NCI-H187 treated with DMSO at 0.1 percent for 48 hours (cell line): ENCODE data around the gene P2RX5.

Source experiments
- DNase-seq: peaks from one replicate; lab custom pipeline; 2025; lab: John Stamatoyannopoulos, UW

The P2RX5 gene

DNA sequence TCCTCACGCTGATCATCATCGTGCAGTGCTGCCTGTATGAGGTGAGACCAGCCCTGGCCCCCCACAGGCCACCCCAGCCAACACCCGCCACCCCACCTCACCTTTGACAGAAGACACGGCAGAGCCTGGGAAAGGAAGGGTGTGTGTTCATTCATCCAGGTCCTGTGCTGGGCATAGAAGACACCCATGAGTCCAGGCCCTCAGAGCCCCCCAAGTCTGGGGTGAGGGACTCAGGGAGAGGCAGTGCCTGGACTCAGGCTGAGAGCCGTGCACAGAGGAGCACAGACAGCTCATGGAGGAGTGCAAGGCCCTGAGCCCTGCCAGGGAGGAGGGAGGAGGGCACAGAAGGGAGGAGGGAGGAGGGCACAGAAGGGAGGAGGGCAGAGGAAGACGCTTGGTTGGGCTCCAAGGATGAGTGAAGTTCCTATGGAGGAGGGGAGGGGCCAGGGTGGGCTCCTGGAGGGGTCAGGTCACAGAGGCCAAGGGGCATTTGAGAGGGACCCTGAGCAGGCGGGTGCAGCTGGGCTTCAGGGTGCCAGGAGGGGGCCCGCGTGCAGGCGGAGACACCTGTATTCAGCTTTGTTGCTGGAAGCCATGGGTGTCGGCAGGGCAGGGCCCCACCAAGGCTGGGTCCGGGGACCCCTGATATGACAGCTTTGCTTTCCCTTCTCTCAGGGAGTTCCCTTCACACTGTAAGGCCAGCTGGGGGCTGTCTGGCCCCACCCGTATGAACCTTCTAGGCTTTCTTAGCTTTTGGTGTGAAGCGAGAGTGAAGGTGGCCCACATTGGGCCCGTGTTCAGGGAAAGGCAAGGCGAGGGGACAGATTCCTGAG is 39.0 kb downstream of the P2RX5 start:
- no peak for DNase-seq

DNA sequence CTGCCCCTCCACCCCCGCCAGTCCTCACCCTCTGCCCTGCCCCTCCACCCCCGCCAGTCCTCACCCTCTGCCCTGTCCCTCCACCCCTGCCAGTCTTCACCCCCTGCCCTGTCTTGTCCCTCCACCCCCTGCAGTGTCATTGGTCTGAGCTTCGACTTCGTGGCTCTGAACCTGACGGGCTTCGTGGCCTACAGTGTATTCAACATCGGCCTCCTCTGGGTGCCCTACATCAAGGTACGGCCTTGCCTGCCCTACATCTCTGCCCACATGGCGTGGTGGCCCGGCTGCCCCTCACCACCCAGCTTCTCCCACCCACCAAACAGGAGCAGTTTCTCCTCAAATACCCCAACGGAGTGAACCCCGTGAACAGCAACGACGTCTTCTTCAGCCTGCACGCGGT is 39.6 kb downstream of the P2RX5 start:
- no peak for DNase-seq

DNA sequence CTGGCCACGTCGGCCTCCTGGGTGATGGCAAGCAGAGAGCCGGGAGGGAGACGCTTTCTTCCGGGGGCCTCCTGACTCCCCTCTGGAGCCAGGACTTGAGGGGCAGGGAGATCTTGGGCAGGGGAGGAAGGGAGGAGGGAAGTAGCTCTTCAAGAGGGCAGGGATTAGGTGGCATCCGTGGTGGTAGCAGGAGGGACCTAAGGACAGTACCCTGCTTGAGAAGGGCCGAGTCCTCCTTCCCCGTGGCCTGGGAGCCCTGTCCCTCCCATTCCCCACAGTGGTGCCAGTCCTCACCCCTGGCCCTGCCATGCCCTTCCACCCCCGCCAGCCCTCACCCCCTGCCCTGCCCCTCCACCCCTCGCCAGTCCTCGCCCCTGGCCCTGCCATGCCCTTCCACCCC is 40.2 kb downstream of the P2RX5 start:
- DNase-seq: no peak

DNA sequence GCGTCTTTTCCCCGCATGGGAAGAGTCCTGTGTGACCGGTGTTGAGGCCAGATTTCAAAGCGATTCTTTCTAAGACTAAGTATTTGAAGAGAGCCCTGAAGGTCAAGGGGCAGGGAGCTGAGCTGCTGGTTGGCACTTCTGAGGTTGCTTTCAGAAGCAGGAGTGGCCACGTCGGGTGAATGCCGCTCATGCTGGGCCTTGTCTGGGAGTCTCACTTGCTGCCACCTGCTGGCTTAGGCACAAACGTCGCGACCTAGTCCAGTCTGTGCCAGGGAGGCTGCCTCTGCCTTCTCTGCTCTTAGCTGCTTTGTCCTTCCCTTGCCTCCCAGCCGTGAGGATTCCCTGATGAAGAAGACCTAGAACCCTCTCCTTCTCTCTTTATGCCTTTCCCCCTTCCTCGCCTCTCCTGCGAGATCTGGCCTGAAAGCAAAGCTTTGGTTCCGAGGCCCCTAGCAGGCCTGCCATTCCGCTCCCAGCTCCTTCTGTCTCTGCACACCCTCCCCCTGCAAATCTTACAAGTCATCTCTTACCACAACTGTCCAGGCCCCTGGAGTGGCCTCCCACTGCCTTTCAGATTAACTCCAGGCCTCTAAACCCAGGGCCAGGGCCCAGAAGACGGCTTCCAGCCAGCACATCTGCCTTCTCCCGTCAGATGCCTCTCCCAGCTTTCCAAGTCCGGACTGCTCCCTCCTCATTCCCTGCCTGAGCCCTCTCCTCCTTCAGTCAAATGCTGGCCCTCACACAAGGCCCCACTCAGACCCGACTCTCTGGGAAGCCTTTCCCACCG is 48.0 kb downstream of the P2RX5 start:
- DNase-seq: no peak

DNA sequence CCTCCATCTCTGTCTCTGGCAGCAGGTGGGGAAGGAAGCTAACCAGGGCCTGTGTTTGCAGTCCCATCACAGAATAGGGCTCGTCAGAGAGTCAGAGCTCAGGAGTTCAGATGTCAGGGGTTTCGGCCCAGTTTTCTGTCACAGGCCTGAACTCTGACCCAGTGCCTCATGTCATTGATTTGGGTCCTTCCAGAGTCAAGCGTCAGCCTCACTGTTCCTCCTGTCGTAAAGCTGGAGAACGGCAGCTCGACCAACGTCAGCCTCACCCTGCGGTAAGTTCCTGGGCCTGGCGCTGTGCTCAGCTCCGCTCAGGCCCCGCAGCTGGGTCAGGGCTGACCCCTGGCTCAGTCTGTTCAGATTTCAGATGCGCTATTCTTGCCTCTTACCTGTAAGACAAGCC is 48.7 kb downstream of the P2RX5 start:
- DNase-seq: no peak

DNA sequence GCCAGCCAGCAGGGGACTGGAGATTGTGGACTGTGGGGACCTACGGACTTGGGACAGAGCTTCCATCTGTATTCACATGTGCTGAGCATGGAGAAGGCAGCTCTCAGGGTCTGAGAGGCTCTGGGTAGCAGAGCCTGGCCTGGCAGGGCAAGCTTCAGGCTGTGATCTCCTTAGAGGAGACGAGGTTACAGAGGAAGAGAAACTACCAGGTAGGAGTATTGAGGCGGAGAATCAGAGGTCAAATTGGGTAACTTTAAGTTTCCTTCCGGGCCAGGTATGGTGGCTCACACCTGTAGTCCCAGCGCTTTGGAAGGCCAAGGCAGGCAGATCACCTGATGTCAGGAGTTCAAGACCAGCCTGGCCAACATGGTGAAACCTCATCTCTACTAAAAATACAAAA is 50.6 kb downstream of the P2RX5 start:
- no peak for DNase-seq

DNA sequence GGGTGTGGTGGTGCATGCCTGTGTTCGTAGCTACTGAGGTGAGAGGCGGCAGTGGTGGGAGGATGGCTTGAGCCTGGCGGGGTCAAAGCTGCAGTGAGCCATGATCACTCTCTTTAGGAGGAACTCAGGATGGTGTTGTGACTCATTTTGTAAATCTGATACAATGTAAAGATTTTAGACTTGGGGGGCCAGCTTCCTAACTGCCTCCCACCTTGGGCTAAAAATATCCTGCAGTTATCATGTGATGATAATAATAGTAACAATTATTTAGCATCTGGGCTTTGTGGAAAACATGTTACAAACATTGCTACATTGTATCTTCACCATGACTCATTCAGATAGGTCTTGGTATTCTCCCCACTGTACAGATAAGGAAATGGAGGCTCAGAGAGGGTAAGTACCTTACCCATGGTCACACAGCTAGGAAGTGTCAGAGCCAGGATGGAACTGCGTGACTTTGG is 52.0 kb downstream of the P2RX5 start:
- DNase-seq: no peak

DNA sequence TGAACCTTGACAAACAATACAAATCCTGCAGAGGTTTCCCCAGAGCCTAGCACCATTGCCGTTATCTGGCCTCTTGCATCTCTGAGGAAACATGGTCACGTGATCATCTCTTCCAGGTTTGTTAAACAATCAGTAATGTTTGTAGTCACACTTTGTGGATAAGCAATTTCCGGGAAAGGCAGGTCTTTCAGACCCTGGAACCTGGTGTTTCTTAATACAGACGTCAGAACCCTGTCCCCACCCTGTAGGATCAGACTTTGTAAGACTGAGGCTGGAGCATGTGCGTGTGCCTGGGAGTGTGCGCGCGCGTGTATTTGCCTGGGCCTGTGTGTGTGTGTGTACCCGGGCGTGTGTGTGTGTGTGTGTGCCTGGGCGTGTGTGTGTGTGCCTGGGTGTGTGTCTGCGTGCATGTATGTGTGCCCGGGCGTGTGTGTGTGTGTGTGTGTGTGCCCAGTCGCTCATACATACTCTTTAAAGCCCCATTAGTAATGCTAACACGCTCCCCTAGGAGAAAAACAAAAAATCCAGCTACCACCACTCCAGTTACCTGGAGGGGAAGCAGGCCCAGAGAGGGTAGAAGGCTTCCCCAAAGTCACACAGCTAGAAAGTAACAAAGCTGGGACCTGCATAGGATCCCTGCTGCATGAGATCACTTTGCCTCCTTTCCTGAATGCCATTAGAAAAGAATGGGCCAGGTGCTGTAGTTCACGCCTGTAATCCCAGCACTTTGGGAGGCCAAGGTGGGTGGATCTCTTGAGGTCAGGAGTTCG is 54.1 kb downstream of the P2RX5 start:
- DNase-seq: no peak

DNA sequence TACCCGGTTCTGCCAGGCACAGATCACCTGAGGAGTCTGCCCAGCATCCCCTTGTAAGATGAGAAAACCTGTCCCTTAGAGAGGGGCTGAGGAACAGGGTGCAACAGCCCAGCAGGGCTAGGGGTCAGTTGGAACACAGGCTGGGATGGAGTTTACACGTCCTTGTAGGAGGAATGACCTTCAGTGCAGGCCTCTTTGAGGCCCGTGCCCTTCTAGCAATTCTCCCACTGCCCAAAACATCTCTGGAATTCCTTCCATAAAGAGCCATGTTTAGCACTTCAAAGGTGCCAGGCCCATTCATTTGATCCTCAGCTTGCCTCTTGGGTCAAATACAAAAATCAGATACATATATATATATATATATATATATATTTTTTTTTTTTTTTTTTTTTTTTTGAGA is 54.9 kb downstream of the P2RX5 start:
- no peak for DNase-seq

DNA sequence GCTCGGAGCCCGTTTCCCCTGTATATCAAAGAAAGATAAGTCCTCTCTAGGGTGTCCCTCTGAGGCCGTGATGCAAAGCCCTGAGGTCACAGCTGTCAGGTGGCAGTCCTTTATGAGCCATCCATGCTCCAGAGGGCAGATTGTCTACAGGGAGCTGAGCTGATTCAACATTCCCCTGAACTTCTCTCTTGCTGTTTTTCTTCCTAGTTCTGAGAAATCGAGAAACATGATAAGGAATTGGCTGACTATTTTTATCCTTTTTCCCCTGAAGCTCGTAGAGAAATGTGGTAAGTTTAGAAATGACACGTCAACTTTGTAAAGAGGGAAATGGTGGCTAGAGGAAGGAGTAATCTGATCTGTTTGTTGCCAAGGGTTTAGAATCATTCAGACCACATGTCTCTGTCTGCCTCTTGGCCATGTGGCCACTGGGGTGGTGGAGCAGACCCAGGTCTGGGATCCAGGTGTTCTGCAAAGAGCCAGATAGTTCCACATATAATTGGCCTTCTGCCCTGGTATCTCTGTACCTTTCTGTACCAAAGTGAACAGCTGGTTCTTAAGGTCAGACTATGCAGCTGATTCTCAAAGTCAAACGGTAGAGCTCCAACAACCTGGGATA is 55.9 kb downstream of the P2RX5 start:
- no peak for DNase-seq

DNA sequence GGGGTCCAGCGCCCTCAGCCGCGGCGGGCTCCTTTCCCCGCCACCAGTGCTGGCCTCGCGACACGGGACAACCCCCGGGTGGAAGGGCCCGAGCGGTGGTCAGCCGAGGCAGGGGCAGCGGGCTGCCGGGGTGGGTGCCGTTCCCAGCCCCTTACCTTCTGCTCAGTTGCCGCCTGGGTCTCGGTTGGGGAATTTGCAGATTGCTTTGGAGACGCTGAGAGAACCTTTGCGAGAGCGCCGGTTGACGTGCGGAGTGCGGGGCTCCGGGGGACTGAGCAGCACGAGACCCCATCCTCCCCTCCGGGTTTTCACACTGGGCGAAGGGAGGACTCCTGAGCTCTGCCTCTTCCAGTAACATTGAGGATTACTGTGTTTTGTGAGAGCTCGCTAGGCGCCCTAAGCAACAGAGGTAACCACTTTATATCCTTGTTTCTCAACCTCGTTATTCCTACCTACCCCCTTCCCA is 59.0 kb downstream of the P2RX5 start:
- DNase-seq: no peak

DNA sequence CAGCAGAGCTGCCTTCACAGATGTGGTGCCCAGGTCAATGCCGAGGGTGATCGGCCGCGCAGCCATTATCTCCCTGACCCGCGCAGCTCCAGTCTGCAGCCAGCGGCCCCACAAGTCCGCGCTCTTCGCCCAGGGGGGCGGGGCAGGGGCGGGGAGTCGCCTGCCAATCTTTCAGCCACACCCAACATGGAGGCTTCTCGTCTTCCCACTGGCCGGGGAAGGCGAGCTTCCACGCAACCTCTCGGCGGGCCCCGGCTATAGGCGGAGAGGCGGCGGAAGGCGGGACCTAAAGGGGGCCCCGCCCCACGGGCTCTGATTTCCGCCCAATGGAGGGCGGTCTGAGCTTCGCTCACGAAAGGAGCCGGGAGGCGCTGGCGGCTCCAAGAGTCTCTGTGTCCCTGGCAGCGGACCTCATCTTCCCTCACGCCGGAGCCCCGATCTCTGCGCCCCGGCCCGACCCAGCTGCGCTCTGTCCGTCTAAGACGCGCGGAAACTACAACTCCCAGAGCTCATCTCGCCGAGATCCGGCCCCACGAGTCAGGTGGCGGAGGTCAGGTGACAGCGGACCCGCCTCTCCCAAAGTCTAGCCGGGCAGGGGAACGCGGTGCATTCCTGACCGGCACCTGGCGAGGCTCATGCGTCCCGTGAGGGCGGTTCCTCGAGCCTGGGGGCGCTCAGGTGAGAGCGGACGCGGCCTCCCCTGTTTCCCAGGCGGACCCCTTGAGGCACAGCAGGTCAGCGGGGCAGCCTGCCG is 59.6 kb downstream of the P2RX5 start, which contains the start of the genes CTNS and SHPK:
TSS of gene CTNS (plus strand) at position 607 of the 754 bp plus-strand sequence. CDS start 3,447 bp downstream, outside the sequence.
TSS of gene SHPK (minus strand) at position 97 of the 754 bp plus-strand sequence. CDS start at position 66, 31 bp downstream.
- peak; percentile 47 for DNase-seq

DNA sequence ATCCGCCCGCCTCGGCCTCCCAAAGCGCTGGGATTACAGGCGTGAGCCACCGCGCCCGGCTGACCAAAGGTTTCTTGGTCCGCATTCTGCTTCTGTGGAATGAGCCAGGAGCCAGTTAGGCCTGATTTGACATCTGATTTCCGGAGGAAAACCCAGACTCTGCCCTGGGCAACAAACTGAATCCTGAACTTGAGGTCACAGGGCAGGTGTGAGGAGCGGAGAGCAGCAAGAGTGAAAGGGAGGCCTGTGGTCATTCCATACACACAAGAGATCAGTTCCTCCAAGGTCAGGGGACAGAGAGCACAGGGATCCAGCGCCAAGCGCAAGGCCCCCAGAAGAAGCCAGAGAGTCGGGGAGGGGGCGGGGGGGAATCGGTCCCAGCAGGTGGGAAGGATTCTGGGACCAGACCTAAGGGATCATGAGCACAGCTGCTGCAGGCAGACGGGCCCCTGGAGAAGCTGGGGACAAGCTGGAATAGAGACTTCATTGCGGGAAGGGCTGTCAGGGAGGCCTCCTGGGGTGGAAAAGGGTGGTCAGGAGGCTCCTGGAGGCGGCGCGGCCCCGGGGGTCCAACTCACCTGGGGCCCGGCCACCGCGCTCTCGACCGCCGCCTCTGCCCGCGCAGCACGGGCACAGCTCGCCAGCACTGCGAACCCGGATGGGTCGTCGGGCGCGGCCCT is 60.3 kb downstream of the P2RX5 start:
- no peak for DNase-seq

DNA sequence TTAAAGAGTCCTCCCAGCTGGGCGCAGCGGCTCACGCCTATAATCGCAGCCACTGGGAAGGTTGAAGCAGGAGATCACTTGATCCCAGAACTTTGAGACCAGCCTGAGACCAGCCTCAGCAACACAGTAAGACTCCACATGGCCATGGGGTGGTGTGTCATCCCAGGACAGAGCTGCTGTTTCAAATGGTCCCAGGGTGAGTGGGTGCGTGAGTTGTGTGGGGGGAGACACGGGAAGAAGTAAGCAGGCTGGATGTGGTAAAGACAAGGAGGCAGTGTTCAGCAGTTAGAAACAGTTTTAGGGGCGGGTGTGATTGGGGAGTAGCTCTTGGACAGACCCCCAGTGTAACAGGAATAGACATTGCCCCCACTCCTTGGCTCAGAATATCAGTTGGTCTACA is 63.7 kb downstream of the P2RX5 start:
- DNase-seq: no peak

DNA sequence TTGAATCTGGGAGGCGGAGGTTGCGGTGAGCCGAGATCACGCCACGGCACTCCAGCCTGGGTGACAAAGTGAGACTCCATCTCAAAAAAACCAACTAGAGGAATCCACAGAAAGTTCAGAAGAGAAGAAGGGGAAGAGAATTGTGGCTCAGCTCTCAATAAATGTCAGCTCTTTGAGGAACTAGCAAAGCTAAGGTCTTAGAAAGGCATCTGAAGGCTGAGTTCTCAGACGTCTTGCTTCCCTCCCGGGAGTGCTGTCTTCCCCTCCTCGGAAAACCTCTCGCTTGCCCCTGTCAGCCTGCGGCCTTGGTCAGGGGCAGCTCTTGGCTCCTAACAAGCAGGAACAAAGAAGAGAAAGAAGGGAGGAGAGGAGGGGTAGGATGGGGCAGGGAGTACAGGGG is 65.2 kb downstream of the P2RX5 start:
- DNase-seq: no peak

DNA sequence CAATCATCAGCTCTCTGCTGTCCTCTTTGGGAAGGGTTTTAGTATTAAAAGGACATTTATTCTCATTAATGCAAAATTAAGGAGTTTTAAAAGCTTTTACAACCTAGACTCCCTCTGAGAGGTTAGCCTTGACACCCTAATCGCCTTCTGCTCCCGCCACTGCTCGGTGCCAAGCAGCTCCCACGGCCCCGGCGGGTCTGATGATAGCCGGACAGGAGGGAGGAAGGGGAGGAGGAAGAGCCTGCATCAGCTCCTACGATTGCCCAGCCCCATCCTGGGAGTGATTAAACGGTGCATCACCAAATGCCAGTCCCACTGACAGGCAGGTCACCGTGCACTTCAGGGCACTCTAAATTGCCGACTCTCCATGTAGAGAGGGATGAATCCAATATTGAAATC is 68.2 kb downstream of the P2RX5 start:
- no peak for DNase-seq

DNA sequence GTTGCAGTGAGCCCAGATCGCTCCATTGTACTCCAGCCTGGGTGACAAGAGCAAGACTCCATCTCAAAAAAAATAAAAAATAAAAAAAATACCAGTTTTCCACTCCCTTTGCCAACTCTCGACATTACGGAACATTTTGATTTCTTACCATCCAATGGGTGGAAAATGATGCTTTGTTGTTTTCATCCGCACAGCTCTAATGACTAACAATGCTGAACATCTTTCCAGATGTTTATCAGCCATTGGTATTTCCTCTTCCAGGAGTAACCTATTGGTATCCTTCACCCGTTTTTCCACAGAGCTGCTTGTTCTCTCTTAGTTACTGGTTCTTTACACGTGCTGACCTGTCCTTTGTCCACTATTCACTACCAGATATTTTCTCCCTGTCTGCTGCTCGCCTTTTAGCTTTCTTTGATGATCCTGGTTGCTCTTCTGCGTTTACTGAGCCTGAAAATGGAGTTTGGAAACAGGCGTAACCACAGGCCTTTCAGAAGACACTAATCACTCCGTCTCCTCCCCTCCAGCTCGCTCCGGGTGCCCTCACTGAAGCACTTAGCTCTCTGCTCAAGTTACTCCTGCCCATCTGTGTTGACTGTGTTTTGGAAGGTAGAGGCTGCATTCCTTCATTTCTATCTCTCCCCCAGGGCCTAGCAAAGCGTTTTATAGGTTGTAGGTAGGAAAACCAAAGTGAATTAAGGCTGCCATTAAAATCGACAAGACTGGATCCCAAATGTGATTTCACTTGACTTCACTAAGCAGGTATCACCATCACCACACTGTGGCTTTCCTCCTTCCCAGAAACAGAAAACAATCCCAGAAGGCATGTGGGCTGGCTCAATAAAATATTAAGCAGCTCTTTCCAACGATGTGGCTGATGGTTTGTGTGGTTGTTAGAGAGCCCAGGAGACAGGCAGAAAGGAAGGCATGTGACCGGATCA is 68.9 kb downstream of the P2RX5 start:
- DNase-seq: no peak
